Testis (tissue), 3 donors: Measurements from ENCODE around the gene TCF7L2. TPM values are rescaled to one million over a fixed set of nuclear protein-coding genes. Genes with fewer than 3 reads are reported as not detected.

ENCODE experiments used
- DNase-seq: peaks from one replicate; pipeline ENCODE4 v3.0.0-alpha.2; 2019
- H3K27ac ChIP-seq, 2 donors: fragments of 200-600 bp; sonication (generic); one replicate each; pipeline ENCODE4 v1.5.1; 2019
- H3K27me3 ChIP-seq: fragments of 200-600 bp; sonication (generic); one replicate; pipeline ENCODE4 v1.5.1; 2019
- H3K36me3 ChIP-seq: fragments of 200-600 bp; sonication (generic); one replicate; pipeline ENCODE4 v1.5.1; 2017; ENCODE audit warnings: low read depth; ENCODE audit errors: missing control alignments
- H3K4me1 ChIP-seq: fragments of 200-600 bp; sonication (generic); one replicate; pipeline ENCODE4 v1.5.1; 2019
- H3K4me3 ChIP-seq, 2 donors: fragments of 200-600 bp; sonication (generic); one replicate each; pipeline ENCODE4 v1.5.1; 2017 to 2019
- H3K9me3 ChIP-seq: fragments of 200-600 bp; sonication (generic); one replicate; pipeline ENCODE4 v1.5.1; 2017
- CTCF ChIP-seq, 3 experiments: fragments of 450-650 bp in 2 of 3; fragments of 200-600 bp in 1 of 3; sonication (generic) in 1 of 3; IDR thresholded peaks; one replicate each; pipeline ENCODE4 v1.5.1; 2016 to 2019; ENCODE audit warnings: antibody characterized with exemption in 3 of 3, mild to moderate bottlenecking in 2 of 3, moderate library complexity in 1 of 3
- POLR2A ChIP-seq: fragments of 450-650 bp; IDR thresholded peaks from one replicate; pipeline ENCODE4 v1.6.1; 2017; ENCODE audit warnings: antibody characterized with exemption, mild to moderate bottlenecking, moderate library complexity
- WGBS, 2 donors: methylation state at CpG; one replicate each; pipeline ENCODE4 v1.1.5; 2018; 5-methylcytosine and 5-hydroxymethylcytosine counted together
- intact Hi-C: fragments of 100-400 bp; cut with DNase I; formaldehyde crosslinking; loops from one replicate; pipeline ENCODE4 v1.15.1; 2023; ENCODE audit warnings: low total_unique reads
- polyA plus RNA-seq: library from polyadenylated mRNA; stranded (reverse); fragments of 350-450 nt; fragmentation: Illumina TruSeq; extraction: RNeasy Lipid Tissue Mini Kit (QIAGEN cat#74804); gene quantifications from one replicate; pipeline ENCODE4 v1.2.3, GENCODE V29; 2014; ENCODE audit warnings: low read depth, low replicate concordance; ENCODE audit not compliant: insufficient read depth
- total RNA-seq, 2 donors: library from RNA; depleted of rRNA; stranded (reverse); fragments of >200 nt; gene quantifications; one replicate each; pipeline ENCODE4 v1.2.3, GENCODE V29; 2016

Gene TCF7L2
- total and polyA plus RNA-seq, 3 donors from 2014 or later, result 18.5 to 25.4 (median 23.3) TPM

GRCh38 chr10:113005380-113005779 is 55.3 kb downstream of the TCF7L2 start:
- no peak overlapping the region for H3K4me3 ChIP-seq
- H3K4me1 ChIP-seq, result peaks cover 30% of the 10 kb centered on the region
- intact Hi-C loops, result no loop called here

GRCh38 chr10:113006656-113007342 is 56.8 kb downstream of the TCF7L2 start:
- TF ChIP-seq CTCF (IDR thresholded peaks at IDR 0.05) (no peak), POLR2A (no peak)
- Histone ChIP-seq H3K36me3 (no peaks in the 10 kb centered on the region), H3K9me3 (no peaks in the 10 kb centered on the region), H3K4me3 (no peak overlapping the region), H3K27me3 (no peaks in the 10 kb centered on the region), H3K4me1 (peaks cover 25% of the 10 kb centered on the region), H3K27ac (peak overlapping the region in 1 of 2 donors; percentile 53)
- intact Hi-C loops, result no loop called here
- WGBS, 2 donors, result 83 to 90% methylated on average over 9 of the region's 9 CpGs
- no peak for DNase-seq

More at GRCh38 chr10:113005380-113005779, 55.3 kb downstream of the TCF7L2 start:
- TF ChIP-seq CTCF (IDR thresholded peaks at IDR 0.05), result no peak
- TF ChIP-seq POLR2A, result no peak
- H3K36me3 ChIP-seq, result no peaks in the 10 kb centered on the region
- H3K27me3 ChIP-seq, result no peaks in the 10 kb centered on the region
- 69 to 77% methylated on average over 6 of the region's 6 CpGs for WGBS, 2 donors
- no peaks in the 10 kb centered on the region for H3K9me3 ChIP-seq
- peak overlapping the region in 1 of 2 donors; percentile 53 for H3K27ac ChIP-seq
- no peak for DNase-seq

GRCh38 chr10:113007343-113007771 is 57.3 kb downstream of the TCF7L2 start:
- peaks cover 22% of the 10 kb centered on the region for H3K4me1 ChIP-seq
- no peaks in the 10 kb centered on the region for H3K36me3 ChIP-seq
- no peaks in the 10 kb centered on the region for H3K27me3 ChIP-seq
- TF ChIP-seq CTCF (IDR thresholded peaks at IDR 0.05), result no peak
- TF ChIP-seq POLR2A, result no peak
- WGBS, 2 donors, result 72 to 83% methylated on average over 1 to 4 of the region's 4 CpGs
- no peaks in the 10 kb centered on the region for H3K9me3 ChIP-seq
- intact Hi-C loops, result no loop called here
- H3K27ac ChIP-seq, result no peak overlapping the region
- DNase-seq, result no peak
- H3K4me3 ChIP-seq, result no peak overlapping the region

GRCh38 chr10:113007821-113008220 is 57.8 kb downstream of the TCF7L2 start:
- no peak for DNase-seq
- WGBS, 2 donors, result 58 to 61% methylated on average over 8 of the region's 8 CpGs
- H3K27ac ChIP-seq, result no peak overlapping the region
- H3K27me3 ChIP-seq, result no peaks in the 10 kb centered on the region
- no peaks in the 10 kb centered on the region for H3K9me3 ChIP-seq
- no peaks in the 10 kb centered on the region for H3K36me3 ChIP-seq
- no peak for TF ChIP-seq POLR2A
- no peak for TF ChIP-seq CTCF (IDR thresholded peaks at IDR 0.05)
- H3K4me1 ChIP-seq, result peaks cover 17% of the 10 kb centered on the region
- no peak overlapping the region for H3K4me3 ChIP-seq
- intact Hi-C loops, result no loop called here
